ENCODE data around the gene ARL5C.
"Not testable (repeated sequence)": the region's sequence is repeated elsewhere in the genome, so short reads cannot be mapped to it uniquely, and the experiment has no call there.

The ARL5C gene

DNA sequence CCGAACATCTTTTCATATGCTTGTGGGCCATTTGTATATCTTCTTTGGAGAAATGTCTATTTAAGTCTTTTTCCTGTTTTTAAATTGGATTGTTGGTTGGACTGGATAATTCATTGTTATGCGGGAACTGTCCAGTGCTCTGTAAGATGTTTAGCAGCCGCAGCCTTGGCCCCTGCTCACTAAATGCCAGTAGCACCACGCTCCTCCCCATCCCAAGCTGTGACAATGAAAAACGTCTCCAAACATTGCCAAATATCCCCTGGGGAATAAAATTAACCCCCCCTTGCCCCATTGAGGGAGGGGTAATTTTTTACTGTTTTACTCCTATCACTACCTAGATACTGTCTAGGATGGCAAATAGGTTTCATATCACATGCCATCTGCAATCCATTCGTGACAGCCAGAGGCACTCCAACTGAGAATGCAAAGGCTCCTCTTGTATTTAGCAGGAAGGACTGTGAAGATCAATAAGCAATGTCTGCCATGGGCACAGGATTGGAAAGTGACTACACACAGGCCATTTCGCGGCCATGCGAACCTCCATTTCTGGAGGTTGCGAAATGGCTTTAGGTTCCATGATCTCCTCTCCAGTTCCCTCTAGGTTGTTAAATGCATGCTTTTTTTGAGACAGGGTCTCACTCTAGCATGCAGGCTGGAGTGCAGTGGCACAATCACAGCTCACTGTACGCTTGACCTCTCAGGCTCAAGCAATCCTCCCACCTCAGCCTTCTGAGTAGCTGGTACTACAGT lies 23.9 kb downstream of the ARL5C start:
- DNase-seq (ENCODE audit: low read depth, low spot score): no peak

DNA sequence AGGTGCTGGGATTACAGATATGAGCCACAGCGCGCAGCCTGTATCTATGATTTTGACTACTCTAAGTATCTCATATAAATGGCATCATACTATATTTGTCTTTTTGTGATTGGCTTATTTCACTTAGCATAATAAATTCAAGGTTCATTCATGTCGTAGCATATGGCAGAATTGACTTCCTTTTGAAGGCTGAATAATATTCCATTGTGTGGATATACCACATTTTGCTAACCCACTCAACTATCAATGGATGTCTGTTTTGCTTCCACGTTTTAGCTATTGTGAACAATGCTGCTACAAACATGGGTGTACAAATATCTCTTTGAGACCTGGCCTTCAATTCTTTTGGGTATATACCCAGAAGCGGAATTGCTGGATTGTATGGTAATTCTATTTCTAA lies 24.7 kb downstream of the ARL5C start:
- no peak for DNase-seq (ENCODE audit: low read depth, low spot score)

DNA sequence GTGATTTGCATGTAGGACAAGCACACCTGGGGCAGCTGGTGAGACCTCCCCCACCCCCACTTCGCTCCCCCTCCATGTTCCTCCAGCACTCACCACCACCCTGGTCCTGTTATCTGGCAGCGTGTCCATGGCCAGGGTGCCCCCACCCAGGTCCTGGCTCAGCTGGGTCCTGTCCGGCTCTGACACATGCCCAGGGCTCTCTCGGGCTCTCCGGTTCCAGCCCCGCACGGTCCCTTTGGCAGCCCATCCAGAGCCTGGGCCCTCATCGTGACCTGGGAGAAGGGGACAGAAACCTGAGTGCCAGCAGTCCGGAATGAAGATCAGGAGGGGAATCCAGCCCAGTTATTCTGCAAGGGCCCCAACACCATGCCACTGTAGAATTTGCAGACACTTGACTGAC lies 26.4 kb downstream of the ARL5C start:
- DNase-seq (ENCODE audit: low read depth, low spot score): no peak

DNA sequence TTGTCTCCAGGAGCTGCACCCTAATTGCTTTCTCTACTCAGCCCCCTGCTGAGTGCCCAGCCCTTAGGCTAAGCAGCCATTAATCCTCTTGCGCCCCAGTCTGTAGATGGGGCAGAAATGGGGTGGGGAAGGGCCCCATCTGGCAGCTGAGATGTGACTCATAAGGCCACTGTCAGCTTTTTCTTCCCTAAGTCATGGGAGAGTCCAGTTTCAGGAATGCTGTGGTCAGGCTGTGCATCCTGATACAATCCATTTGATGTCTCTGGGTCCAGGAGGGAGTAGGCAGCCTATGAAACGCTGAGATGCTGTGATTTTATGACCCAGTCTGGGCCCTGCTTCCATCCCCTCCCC lies 26.8 kb downstream of the ARL5C start:
- no peak for DNase-seq (ENCODE audit: low read depth, low spot score)

DNA sequence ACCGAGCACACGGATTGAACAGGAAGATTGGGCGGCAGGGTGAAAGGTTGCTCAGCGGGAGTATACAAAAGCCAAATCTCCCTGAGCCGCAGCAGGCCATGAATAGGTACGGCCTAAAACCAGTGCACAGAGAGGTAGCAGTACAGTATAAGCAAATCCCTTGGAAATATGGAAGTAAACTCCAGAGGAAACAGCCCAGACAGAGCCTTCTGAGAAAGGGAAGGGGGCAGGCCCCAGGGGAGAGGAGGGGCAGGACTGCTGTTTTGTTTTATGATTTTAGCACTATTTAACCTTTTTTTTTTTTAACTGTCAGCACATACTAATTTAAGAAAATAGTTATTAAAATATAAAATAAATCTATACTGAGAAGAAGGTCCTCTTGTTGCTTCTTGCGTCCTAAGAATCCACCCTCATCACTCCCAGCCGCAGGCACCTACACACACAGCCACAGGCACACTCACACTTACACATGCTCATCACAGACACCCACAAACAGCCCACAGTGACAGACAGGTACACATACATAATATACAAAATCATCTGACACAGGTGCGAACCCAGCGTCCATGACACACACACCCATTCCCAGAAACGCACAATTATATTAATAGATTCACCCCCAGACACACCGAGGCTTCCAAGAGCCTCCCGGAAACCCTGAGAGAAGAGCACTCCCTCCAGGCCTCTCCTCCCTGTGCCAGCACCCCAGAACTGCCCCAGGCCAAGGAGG lies 27.4 kb downstream of the ARL5C start:
- no peak for DNase-seq (ENCODE audit: low read depth, low spot score)

DNA sequence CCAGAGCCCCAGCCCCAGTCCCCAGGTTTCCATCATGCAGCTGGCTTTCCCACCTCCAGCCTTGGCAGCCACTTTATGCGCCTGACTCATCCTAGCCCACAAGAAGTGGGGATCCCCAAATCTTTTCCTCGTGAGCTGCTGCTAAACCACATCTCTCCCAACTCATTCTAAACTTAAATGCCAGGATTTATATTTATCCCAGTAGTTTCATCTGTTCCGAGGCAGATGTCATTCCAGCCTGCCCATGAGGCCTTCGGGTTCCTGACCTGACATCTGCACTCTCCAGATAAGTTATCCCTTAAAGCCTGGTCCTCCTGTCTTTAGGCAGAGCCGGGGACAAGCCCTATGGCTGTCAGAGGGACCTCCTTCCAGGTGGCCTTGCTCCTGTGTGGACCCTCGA lies 31.1 kb downstream of the ARL5C start:
- DNase-seq (ENCODE audit: low read depth, low spot score): no peak

DNA sequence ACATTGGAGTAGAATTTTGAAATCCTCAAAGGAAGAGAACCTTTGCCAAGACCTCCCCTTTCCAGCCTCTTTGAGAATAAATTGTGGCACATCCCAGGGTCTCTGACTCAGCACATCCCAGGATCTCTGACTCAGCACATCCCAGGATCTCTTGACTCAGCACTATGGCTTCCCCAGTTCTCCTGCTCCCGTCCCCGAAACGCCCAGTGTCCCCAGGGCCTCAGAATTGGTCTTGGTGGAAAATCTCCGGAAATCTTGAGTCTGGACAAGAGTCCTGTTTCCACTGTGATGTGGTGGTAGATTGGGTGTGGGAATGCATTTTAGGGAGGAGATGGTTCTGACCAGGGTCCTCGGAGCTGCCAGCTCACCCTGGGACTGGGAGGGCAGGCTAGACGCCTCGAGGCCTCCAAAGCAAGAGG lies 33.8 kb downstream of the ARL5C start:
- DNase-seq (ENCODE audit: low read depth, low spot score): no peak

DNA sequence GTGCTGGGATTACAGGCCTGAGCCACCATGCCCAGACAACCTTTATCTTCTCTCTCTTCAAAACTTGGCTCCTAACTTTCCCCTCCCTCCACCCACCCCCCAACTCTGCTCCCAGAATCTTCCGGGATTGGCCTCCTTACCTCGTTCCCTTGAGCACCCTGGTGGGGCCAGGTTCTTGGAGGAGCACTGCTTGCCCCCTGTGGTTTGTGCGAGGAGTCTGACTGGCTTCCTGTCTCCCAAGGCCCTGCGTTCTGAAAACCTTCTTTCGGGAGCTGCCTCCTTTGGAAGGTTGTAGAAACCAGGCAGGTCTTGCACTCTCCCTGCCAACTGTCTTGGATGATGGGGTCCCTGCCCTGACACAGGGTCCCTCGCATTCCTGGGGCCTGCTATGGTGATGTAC lies 34.3 kb downstream of the ARL5C start:
- DNase-seq (ENCODE audit: low read depth, low spot score): no peak

DNA sequence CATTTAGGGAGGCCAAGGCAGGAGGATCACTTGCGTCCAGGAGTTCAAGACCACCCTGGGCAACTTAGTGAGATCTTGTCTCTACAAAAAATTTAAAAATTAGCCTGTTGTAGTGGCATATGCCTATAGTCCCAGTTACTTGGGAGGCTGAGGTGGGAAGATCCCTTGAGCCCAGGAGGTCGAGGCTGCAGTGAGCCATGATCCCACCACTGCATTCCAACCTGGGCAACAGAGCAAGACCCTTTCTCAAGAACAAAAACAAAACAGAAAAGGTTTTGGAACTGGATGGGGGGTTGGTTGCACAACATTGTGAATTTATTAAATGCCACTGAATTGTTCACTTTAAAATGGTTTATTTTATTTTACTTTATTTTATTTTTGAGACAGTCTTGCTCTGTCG lies 35.8 kb downstream of the ARL5C start:
- no peak for DNase-seq (ENCODE audit: low read depth, low spot score)

DNA sequence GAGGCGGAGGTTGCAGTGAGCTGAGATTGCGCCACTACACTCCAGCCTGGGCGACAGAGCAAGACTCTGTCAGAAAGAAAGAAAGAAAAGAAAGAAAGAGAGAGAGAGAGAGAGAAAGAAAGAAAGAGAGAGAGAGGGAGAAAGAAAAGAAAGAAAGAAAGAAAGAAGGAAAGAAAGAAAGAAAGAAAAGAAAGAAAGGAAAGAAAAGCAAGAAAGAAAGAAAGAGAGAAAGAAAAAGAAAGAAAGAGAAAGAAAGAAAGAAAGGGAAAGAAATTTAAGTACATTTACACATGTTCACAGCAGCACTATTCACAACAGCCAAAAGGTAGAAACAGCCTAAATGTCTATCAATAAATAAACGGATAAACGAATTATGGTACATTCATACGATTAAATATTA lies 36.4 kb downstream of the ARL5C start:
- not testable (repeated sequence) for DNase-seq (ENCODE audit: low read depth, low spot score)

DNA sequence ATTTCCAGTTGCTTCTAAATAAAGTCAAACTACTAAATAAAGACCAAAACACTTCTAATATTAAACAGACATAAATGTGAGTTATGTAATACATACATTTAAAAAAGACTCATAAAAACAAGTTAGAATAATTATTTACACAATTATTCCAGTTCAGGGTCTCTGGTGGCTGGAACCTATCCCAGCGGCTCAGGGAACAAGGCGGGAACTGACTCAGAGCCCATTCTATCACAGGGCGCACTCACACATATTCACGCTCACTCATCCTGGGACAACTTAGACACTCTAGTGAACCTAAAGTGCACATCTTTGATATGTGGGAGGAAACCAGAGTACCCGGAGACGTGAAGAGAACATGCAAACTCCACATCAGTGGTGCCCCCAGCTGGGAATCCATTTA lies 39.5 kb downstream of the ARL5C start:
- no peak for DNase-seq (ENCODE audit: low read depth, low spot score)

DNA sequence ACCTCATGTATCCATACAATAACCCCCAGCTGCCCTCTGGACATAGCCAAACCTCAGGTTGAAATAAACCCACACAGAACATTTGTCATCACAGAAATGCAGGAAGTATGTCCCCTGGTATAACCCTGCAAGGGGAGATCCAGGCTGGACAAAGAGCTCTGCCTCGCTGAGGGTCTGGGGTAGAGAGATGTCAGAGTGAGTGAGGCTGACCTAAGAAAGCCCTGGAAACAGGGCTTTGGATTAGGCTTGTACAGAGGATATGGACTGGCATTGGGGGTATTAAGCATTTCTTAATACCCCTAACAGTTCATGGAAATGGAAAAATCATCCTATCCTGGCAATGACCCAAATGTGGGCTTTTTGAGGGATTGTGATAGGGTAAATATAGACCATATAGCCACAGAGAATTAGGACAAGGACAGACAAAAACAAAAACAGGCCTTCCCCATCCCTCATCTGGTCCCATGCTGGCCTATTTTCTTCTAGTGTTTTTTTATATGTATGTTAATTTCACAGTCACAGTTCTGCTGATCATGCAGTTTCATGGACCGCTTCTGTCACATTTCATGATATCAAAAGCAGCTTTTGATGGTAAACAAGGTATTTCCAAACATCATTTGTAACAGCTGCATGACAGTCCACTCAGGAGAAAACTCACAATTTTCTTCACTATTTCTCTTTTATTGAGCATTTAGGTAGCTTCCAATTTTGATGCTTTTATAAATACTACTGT lies 40.7 kb downstream of the ARL5C start:
- DNase-seq (ENCODE audit: low read depth, low spot score): no peak

DNA sequence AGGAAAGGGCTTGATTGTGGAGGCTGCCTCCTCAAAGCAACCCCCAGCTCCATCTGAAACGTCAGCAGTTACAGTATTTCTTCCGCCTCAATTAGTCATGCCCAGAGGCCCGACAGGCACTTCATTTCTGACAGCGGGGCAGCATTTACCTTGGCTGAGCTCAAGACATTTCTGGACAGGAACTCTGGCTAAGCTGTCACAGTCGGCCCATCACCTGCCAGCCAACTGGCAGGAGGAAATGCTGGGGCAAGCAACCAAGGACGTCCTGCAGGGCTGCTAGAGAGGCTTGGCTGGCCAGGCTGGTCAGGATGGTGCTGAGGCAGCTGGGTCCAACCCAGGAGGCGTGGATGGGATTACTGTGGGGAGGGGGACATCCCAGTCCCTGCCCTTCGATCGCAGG lies 42.3 kb downstream of the ARL5C start:
- no peak for DNase-seq (ENCODE audit: low read depth, low spot score)

DNA sequence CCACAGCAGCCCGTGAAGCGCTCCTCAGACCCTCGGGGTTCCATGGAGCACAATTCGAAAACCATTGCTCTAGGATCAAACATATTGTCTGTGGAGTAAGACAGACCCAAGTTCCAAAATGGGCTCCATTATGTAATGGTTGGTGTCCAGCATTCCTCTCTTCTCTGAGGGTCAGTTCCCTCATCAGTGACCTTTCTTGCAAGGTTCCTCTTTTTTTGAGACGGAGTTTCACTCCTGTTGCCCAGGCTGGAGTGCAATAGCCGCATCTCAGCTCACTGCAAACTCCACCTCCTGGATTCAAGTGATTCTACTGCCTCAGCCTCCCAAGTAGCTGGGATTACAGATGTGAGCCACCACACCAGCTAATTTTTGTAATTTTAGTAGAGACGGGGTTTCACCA lies 43.0 kb downstream of the ARL5C start:
- DNase-seq (ENCODE audit: low read depth, low spot score): no peak

DNA sequence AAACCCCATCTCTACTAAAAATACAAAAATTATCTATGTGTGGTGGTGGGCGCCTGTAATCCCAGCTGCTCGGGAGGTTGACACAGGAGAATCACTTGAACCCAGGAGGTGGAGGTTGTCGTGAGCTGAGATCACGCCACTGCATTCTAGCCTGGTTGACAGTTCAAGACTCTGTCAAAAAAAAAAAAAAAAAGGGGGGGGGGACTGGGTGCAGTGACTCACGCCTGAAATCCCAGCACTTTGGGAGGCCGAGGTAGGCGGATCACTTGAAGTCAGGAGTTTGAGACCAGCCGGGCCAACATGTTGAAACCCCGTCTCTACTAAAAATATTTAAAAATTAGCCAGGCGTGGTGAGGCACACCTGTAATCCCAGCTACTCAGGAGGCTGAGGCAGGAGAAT lies 44.0 kb downstream of the ARL5C start:
- DNase-seq (ENCODE audit: low read depth, low spot score): not testable (repeated sequence)

DNA sequence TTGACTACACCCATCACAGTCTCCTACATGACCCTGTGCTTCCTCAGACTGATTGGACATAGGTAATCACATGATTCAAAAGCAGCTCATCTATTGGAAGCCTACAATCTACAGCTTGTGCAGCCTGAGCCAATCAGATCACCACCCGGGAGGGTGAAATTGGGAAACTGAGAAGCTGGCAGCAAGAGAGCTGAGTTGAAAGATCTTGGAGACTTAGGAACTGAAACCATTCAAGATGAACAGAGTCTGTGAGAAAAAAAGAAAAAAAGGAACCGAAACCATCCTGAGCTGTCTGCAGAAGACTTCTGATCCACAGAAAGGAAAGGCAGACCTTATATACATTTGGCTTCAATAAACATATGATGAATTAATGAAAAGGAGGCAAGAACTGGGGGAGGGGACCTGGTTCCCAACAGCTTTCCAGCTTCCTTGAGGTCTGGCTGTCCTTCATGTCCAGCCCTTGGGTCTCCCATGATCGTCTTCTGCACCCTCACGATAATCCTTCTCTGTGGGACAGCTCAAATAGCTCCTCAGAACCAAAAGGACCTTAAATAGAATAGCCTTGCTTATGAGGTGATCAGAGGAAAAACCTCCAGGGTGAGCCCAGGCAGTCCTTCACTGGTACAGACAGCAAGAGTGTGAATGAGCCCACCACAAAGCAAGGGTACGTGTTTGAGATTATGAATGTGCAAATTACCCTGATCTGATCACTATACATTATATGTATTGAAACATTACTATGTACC lies 47.1 kb downstream of the ARL5C start:
- DNase-seq (ENCODE audit: low read depth, low spot score): no peak

DNA sequence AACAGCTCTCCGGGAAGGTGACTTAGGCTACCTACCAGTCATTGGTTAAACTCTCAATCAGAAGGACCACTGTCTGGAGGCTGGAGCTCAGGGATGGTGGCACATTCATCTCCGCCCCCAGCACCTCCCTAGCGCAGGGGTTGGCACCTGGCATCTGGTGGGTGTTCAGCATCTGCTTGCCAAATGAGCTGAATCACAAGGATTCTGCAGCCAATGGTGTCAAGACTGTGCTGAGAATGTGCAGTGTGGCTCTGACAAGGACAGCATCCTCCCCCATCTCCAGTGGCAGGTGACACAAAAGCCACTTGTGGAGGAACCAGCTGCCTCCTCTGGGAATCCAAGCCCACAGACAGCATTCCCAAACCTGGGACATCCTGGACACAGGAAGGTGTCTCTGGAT lies 49.7 kb downstream of the ARL5C start:
- DNase-seq (ENCODE audit: low read depth, low spot score): no peak

DNA sequence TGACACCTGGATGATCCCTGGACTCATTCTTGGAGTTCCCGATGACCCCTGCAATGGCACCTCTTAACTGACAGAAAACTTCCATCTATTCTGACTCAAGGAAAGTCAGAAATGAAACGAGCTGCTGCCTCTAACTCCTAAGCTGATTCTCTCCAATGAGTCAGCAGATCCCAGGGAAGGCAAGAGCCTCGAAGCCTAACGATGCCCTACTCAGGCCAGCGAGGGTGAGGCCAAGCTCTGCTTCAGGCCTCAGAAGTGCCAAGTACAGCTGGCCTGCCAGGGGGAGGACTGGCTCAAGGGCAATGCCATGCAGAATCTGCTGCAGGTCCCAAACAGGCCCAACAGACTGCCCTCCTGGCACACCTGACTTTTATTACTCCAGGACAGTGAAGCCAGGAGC lies 50.8 kb downstream of the ARL5C start:
- DNase-seq (ENCODE audit: low read depth, low spot score): no peak

DNA sequence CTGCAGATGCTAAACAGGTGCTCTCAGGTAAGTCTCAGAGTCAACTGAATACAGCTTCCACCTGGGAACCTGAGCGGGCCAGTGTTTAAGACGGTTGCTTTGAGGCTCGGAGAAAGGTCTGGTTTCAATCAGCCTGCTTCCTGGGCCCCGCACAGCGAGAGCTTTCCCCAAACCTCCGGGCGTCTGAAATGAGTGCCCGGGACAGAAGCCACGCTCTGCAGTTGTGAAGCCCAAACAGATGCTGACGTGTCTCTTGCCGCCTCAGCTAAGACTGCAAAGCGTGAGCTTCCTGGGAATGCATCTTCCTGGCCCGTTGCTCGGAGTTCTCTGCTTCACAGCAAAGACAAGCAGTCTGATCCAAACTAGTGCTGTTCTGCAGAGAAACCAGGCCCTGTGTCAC lies 51.2 kb downstream of the ARL5C start:
- no peak for DNase-seq (ENCODE audit: low read depth, low spot score)

DNA sequence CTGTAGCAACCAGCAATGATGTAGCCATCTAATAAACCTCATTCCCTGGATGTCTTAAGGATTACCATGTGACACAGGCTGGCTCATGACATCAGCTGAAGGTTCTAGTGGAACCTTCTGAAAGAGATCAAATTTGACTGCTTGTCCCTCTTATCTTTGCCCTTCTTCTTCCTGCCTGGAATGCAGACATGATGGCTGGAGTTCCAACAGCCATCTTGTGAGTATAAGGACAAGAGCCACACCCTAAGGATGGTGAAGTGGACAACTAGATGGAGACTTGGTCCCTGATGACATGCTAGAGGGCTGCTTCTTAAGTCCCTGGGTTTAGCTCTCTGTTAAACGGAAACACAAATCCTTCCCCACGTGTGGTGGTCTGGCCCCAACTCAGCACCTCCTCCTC lies 52.1 kb downstream of the ARL5C start:
- DNase-seq (ENCODE audit: low read depth, low spot score): no peak

DNA sequence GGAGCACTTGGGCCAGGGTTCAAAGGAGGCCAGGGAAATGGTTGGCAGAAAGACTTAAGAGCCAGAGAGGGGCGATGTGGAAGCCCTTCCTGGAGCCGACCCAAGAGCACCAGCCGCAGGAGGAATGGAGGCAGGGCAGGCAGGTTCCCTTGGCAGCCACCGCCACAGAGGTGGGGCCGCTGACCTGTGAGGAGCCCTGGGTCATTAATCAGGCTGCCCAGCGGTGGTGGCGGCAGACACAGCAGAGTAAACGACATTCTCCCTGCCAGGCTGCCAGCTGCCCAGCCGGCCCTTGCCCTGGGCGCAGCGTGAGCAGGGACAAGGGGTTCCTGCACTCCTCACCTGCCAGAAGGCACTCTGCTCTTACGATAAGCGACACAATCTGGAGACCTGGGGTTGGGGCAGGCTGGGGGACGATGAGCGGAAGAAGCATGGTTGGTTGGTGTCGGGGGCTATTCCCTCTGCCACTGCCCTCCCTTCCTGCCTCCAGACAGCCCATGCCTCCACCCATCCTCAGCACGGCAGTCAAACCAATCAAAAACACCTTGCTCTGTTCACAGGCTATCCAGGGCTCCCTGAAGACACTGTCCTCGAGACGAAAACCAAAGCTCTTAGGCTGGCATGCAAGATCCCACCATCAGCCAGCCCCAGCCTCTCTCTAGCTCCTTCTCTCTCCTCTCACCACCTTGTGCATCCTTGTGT lies 55.4 kb downstream of the ARL5C start:
- DNase-seq (ENCODE audit: low read depth, low spot score): no peak

All from activated CD4-positive, CD25-positive, alpha-beta regulatory T cell treated with anti-CD3 and anti-CD28 coated beads, Interleukin-2, amount 50 U/mL, for 16 hours (primary cell).